ENCODE results near the gene LIPH.

DNA sequence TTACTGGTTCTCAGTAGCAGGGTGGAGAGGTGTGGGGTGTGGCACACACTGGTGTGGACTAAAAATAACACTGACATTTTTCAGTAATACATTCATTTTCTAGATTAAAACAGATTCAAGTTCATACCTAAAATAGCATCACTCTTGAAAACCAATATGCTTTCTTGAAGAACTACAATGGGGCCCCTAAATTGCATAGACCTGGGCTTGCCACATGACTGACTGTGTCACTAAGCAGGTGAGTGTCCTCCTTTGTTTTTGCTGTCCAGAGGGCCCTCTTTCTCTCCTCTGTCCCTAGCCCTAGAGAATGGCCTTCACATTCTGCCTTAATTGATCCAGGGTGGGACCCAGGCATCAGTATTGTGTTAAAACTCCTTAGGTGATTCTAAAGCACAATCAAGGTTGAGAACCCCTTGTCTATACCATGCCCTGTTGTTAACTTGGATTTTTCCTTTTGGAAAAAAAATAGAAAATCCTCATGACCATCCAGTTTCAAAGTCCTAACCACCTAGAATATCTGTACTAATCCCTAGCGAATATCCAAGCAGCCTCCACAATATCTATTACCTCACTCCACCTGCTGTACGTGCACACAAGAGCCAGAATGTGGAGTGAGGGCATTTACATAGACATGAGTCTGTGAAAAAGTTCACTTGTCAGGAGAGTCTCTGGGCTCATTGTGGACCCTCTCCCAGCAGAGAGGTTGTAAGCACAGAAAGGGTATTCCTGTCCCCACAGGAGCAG lies 34.8 kb downstream of the LIPH start:
- TF ChIP-seq, protein P1, sequence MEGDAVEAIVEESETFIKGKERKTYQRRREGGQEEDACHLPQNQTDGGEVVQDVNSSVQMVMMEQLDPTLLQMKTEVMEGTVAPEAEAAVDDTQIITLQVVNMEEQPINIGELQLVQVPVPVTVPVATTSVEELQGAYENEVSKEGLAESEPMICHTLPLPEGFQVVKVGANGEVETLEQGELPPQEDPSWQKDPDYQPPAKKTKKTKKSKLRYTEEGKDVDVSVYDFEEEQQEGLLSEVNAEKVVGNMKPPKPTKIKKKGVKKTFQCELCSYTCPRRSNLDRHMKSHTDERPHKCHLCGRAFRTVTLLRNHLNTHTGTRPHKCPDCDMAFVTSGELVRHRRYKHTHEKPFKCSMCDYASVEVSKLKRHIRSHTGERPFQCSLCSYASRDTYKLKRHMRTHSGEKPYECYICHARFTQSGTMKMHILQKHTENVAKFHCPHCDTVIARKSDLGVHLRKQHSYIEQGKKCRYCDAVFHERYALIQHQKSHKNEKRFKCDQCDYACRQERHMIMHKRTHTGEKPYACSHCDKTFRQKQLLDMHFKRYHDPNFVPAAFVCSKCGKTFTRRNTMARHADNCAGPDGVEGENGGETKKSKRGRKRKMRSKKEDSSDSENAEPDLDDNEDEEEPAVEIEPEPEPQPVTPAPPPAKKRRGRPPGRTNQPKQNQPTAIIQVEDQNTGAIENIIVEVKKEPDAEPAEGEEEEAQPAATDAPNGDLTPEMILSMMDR (IDR thresholded peaks at IDR 0.05; ENCODE audit: low read depth, low read length, poor library complexity, severe bottlenecking), result no peak
- TF ChIP-seq EZH2phosphoT487 (IDR thresholded peaks at IDR 0.05; ENCODE audit: borderline replicate concordance, low read length), result no peak
